ENCODE results near the gene TMEM223. TPM values are rescaled to one million over a fixed set of nuclear protein-coding genes. Genes with fewer than 3 reads are reported as not detected.

Gene TMEM223
- total and polyA plus RNA-seq, 9 of the 15 experiments (the other 6 are each of a cell fraction or from before 2014, with no cell fraction given), result 5.9 to 34.5 (median 19.6) TPM

DNA sequence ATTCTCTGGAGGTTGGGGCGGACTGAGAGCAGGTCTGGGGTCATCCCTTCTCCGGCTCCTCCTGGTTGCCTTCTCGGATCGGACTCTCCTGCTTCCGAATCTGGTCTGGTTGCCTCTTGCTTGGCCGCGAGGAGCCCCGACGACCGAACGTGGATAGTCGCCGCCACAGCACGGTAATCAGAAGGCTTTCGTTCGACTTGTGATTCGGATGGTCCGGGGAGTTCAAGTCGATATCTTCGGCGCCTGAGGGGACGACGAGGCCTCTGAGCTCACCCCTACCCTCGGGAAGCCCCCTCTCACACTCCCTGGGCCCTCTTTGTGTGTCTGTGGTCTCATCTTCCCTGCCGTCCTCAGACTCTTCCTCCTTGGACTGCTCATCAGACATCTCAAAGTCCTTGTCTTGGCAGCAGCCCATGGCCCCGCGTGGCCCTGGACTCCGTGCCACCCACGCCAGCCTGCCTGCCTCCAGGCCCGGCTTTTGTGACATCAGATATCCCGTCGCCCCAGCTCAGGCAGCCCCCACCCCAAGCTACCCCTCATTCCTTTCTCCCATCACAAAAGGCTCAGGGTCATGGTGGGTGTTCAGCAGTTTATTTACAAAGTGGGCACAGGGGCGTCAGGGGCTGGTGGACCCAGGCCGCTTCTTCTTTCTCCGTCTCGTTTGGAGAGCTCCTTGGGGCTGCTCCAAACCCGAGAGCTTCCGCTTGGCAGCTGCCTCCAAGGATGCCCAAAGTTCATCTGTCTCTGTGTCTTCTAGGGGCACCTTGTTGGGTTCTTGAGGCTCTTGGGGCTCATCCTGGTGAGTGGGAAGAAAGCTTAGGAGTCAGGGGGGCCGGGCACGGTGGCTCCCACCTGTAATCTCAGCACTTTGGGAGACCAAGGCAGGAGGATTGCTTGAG lies 40.8 kb upstream of the TMEM223 start, which contains the start of gene TEX54 (continued):
- TF ChIP-seq, protein P1, sequence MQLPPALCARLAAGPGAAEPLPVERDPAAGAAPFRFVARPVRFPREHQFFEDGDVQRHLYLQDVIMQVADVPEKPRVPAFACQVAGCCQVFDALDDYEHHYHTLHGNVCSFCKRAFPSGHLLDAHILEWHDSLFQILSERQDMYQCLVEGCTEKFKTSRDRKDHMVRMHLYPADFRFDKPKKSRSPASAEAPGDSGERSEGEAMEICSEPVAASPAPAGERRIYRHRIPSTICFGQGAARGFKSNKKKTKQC (CRISPR knock-in tag; IDR thresholded peaks at IDR 0.05), result 0 out of 2 replicates have a peak, but pooled peaks have one; percentile 6
- TF ChIP-seq ZNF263 (CRISPR knock-in tag; IDR thresholded peaks at IDR 0.05; ENCODE audit: borderline replicate concordance) (no peak), TEAD4 (IDR thresholded peaks at IDR 0.05; ENCODE audit: low read length) (no peak), TEAD4 (CRISPR knock-in tag; IDR thresholded peaks at IDR 0.05; ENCODE audit: borderline replicate concordance) (no peak), KDM5B (IDR thresholded peaks at IDR 0.05; ENCODE audit: insufficient replicate concordance, low read depth, low read length) (peak; percentile 67), ZNF445 (CRISPR knock-in tag; IDR thresholded peaks at IDR 0.05; ENCODE audit: low read depth) (no peak), SMARCA4 (IDR thresholded peaks at IDR 0.05) (no peak), POLR2AphosphoS5 (IDR thresholded peaks at IDR 0.05; ENCODE audit: control insufficient read depth, insufficient read depth, low read depth, low read length) (no peak), ZNF384 (IDR thresholded peaks at IDR 0.05; ENCODE audit: low read depth, low read length) (no peak), TAF7 (tag; IDR thresholded peaks at IDR 0.05) (no peak), XRCC5 (IDR thresholded peaks at IDR 0.05; ENCODE audit: low read depth, low read length) (0 out of 2 replicates have a peak, but pooled peaks have one; percentile 26), L3MBTL2 (IDR thresholded peaks at IDR 0.05) (peak; percentile 50; the same call in 1 of the 2 replicates), PHF8 (IDR thresholded peaks at IDR 0.05; ENCODE audit: borderline replicate concordance, low read length) (peak; percentile 68; the same call in 1 of the 2 replicates)
- TF ChIP-seq, protein P2, sequence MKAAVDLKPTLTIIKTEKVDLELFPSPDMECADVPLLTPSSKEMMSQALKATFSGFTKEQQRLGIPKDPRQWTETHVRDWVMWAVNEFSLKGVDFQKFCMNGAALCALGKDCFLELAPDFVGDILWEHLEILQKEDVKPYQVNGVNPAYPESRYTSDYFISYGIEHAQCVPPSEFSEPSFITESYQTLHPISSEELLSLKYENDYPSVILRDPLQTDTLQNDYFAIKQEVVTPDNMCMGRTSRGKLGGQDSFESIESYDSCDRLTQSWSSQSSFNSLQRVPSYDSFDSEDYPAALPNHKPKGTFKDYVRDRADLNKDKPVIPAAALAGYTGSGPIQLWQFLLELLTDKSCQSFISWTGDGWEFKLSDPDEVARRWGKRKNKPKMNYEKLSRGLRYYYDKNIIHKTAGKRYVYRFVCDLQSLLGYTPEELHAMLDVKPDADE (conservative IDR thresholded peaks at IDR 0.05; ENCODE audit: control insufficient read depth, low read depth, low read length), result no peak
- TF ChIP-seq, protein P3, sequence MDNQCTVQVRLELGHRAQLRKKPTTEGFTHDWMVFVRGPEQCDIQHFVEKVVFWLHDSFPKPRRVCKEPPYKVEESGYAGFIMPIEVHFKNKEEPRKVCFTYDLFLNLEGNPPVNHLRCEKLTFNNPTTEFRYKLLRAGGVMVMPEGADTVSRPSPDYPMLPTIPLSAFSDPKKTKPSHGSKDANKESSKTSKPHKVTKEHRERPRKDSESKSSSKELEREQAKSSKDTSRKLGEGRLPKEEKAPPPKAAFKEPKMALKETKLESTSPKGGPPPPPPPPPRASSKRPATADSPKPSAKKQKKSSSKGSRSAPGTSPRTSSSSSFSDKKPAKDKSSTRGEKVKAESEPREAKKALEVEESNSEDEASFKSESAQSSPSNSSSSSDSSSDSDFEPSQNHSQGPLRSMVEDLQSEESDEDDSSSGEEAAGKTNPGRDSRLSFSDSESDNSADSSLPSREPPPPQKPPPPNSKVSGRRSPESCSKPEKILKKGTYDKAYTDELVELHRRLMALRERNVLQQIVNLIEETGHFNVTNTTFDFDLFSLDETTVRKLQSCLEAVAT (IDR thresholded peaks at IDR 0.05), result 0 out of 4 replicates have a peak, but pooled peaks of 1 of the 2 experiments have one; percentile 16
- TF ChIP-seq, protein P4, sequence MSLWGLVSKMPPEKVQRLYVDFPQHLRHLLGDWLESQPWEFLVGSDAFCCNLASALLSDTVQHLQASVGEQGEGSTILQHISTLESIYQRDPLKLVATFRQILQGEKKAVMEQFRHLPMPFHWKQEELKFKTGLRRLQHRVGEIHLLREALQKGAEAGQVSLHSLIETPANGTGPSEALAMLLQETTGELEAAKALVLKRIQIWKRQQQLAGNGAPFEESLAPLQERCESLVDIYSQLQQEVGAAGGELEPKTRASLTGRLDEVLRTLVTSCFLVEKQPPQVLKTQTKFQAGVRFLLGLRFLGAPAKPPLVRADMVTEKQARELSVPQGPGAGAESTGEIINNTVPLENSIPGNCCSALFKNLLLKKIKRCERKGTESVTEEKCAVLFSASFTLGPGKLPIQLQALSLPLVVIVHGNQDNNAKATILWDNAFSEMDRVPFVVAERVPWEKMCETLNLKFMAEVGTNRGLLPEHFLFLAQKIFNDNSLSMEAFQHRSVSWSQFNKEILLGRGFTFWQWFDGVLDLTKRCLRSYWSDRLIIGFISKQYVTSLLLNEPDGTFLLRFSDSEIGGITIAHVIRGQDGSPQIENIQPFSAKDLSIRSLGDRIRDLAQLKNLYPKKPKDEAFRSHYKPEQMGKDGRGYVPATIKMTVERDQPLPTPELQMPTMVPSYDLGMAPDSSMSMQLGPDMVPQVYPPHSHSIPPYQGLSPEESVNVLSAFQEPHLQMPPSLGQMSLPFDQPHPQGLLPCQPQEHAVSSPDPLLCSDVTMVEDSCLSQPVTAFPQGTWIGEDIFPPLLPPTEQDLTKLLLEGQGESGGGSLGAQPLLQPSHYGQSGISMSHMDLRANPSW (CRISPR knock-in tag; IDR thresholded peaks at IDR 0.05), result no peak
- TF ChIP-seq, protein P5, sequence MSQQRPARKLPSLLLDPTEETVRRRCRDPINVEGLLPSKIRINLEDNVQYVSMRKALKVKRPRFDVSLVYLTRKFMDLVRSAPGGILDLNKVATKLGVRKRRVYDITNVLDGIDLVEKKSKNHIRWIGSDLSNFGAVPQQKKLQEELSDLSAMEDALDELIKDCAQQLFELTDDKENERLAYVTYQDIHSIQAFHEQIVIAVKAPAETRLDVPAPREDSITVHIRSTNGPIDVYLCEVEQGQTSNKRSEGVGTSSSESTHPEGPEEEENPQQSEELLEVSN (IDR thresholded peaks at IDR 0.05; ENCODE audit: borderline replicate concordance in 1 of 2, extremely low read depth in 1 of 2, insufficient read depth in 1 of 2, insufficient read length in 1 of 2, low read depth in 1 of 2, low read length in 1 of 2, poor library complexity in 1 of 2, severe bottlenecking in 1 of 2), result peak in 1 of 2 experiments; percentile 32

All from K562 (cell line).